ENCODE results near the gene ZNF536.

- TF ChIP-seq, protein P1, sequence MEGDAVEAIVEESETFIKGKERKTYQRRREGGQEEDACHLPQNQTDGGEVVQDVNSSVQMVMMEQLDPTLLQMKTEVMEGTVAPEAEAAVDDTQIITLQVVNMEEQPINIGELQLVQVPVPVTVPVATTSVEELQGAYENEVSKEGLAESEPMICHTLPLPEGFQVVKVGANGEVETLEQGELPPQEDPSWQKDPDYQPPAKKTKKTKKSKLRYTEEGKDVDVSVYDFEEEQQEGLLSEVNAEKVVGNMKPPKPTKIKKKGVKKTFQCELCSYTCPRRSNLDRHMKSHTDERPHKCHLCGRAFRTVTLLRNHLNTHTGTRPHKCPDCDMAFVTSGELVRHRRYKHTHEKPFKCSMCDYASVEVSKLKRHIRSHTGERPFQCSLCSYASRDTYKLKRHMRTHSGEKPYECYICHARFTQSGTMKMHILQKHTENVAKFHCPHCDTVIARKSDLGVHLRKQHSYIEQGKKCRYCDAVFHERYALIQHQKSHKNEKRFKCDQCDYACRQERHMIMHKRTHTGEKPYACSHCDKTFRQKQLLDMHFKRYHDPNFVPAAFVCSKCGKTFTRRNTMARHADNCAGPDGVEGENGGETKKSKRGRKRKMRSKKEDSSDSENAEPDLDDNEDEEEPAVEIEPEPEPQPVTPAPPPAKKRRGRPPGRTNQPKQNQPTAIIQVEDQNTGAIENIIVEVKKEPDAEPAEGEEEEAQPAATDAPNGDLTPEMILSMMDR (IDR thresholded peaks at IDR 0.05) = no peak
- TF ChIP-seq POLR2A (IDR thresholded peaks at IDR 0.05) = no peak
These were observed 149.8 kb downstream of the ZNF536 start for GRCh38 chr19:30521937-30522336.
